Measurements from ENCODE around the gene EPHB6.

Gene EPHB6

GRCh38 chr7:142835487-142835886, 19.4 kb upstream of the EPHB6 start:
- DNase-seq (ENCODE audit: low read depth), result no peak

GRCh38 chr7:142836426-142836825, 18.4 kb upstream of the EPHB6 start:
- DNase-seq (ENCODE audit: low read depth), result no peak

- DNase-seq (ENCODE audit: low read depth), result no peak
Measured at GRCh38 chr7:142838461-142839213, 16.2 kb upstream of the EPHB6 start.

GRCh38 chr7:142842251-142842766, 12.6 kb upstream of the EPHB6 start:
- DNase-seq (ENCODE audit: low read depth), result no peak

GRCh38 chr7:142847353-142847752, 7.5 kb upstream of the EPHB6 start:
- no peak for DNase-seq (ENCODE audit: low read depth)

GRCh38 chr7:142851269-142851668, 3.6 kb upstream of the EPHB6 start:
- no peak for DNase-seq (ENCODE audit: low read depth)

- no peak for DNase-seq (ENCODE audit: low read depth)
Measured at GRCh38 chr7:142851919-142852318, 3.0 kb upstream of the EPHB6 start.

- no peak for DNase-seq (ENCODE audit: low read depth)
Measured at GRCh38 chr7:142853739-142854371, 1.0 kb upstream of the EPHB6 start.

- DNase-seq (ENCODE audit: low read depth), result no peak
Measured at GRCh38 chr7:142855114-142855743, 353 bp downstream of the EPHB6 start.

GRCh38 chr7:142855756-142856564, 1.1 kb downstream of the EPHB6 start:
- no peak for DNase-seq (ENCODE audit: low read depth)

- no peak for DNase-seq (ENCODE audit: low read depth)
Measured at GRCh38 chr7:142856565-142857245, 1.8 kb downstream of the EPHB6 start.

GRCh38 chr7:142857625-142858024, 2.7 kb downstream of the EPHB6 start:
- no peak for DNase-seq (ENCODE audit: low read depth)

GRCh38 chr7:142859411-142859810, 4.5 kb downstream of the EPHB6 start:
- no peak for DNase-seq (ENCODE audit: low read depth)

- DNase-seq (ENCODE audit: low read depth), result no peak
Measured at GRCh38 chr7:142859829-142860228, 5.0 kb downstream of the EPHB6 start.

- DNase-seq (ENCODE audit: low read depth), result no peak
Measured at GRCh38 chr7:142860968-142861367, 6.1 kb downstream of the EPHB6 start.

- no peak for DNase-seq (ENCODE audit: low read depth)
Measured at GRCh38 chr7:142862351-142862750, 7.5 kb downstream of the EPHB6 start.

- DNase-seq (ENCODE audit: low read depth), result no peak
Measured at GRCh38 chr7:142862786-142863400, 8.0 kb downstream of the EPHB6 start.

- DNase-seq (ENCODE audit: low read depth), result no peak
Measured at GRCh38 chr7:142863891-142864685, 9.2 kb downstream of the EPHB6 start.

GRCh38 chr7:142864980-142865747, 10.3 kb downstream of the EPHB6 start:
- DNase-seq (ENCODE audit: low read depth), result no peak

- DNase-seq (ENCODE audit: low read depth), result no peak
Measured at GRCh38 chr7:142865766-142866165, 10.9 kb downstream of the EPHB6 start.

Measured in CMK (cell line).